ENCODE measurements around the gene TBL1X.
"Not testable (repeated sequence)": the region's sequence is repeated elsewhere in the genome, so short reads cannot be mapped to it uniquely, and the experiment has no call there.

TBL1X gene

GRCh38 chrX:9536156-9536555 lies 71.3 kb downstream of the TBL1X start:
- DNase-seq (ENCODE audit: low read depth in 2 of 2): not testable (repeated sequence)

DNA sequence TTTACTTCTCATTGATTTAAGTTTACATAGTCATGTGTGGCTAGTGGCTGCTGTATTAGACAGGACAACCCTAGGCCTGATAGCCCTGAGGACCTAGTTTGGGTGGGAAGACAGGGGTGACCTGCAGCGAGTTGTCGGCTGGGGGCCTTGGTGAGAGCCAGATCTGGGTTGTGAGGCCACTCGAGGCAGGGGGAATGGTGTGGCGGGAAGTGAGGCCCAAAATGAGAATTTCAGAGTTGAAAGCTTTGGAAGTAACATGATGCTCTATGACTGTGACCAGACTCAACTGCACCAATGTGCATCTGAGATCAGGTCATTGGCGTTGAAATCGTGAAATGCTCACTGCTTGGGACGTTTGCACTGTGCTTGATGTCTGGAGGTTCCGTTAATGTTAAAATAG lies 72.9 kb downstream of the TBL1X start:
- no peak for DNase-seq (ENCODE audit: low read depth in 2 of 2)

GRCh38 chrX:9538544-9539045 lies 73.7 kb downstream of the TBL1X start:
- no peak for DNase-seq (ENCODE audit: low read depth in 2 of 2)

- DNase-seq (ENCODE audit: low read depth in 2 of 2): no peak
Measured at GRCh38 chrX:9539605-9540387, 74.9 kb downstream of the TBL1X start.

GRCh38 chrX:9542106-9542760 lies 77.4 kb downstream of the TBL1X start:
- DNase-seq (ENCODE audit: low read depth in 2 of 2): no peak

DNA sequence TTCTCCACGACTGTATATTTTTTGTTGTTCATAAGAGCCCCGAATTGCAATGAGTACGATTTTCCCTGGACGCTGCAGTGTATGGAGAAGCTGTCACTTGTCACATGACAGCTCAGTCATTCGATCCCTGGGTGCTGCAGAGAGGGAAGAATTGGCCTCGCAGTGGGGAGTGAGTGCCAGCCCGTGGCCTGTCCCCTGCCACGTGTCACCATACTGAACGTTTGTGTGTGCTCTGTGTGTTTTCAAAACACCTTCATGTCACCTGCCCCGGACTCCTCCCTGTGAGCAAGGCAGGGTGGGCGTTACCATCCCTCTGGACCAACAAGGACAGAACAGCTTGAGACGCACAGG lies 77.9 kb downstream of the TBL1X start:
- DNase-seq (ENCODE audit: low read depth in 2 of 2): no peak

- no peak for DNase-seq (ENCODE audit: low read depth in 2 of 2)
Measured at GRCh38 chrX:9555354-9555753, 90.5 kb downstream of the TBL1X start.

DNA sequence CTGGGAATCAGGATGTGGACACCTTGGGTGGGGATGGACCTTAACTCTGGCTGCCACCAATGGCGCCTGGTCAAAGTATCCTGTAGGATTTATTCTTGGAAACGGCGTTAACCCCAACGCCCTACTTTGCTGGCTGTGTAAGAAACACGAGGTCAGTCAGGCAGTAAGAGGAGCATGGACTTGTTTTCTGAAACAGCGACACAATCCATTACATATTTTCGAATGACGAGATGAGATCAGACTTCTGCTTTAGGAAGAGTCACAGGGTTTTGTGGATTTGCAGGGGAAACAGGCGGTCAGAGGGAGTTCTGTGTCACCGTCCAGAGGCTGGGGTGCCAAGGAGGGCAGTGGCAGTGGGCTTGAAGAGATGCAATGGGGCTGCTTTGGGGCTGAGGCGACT lies 92.2 kb downstream of the TBL1X start:
- no peak for DNase-seq (ENCODE audit: low read depth in 2 of 2)

- no peak for DNase-seq (ENCODE audit: low read depth in 2 of 2)
Measured at GRCh38 chrX:9557521-9557920, 92.7 kb downstream of the TBL1X start.

GRCh38 chrX:9558615-9559014 lies 93.8 kb downstream of the TBL1X start:
- DNase-seq (ENCODE audit: low read depth in 2 of 2): no peak

DNA sequence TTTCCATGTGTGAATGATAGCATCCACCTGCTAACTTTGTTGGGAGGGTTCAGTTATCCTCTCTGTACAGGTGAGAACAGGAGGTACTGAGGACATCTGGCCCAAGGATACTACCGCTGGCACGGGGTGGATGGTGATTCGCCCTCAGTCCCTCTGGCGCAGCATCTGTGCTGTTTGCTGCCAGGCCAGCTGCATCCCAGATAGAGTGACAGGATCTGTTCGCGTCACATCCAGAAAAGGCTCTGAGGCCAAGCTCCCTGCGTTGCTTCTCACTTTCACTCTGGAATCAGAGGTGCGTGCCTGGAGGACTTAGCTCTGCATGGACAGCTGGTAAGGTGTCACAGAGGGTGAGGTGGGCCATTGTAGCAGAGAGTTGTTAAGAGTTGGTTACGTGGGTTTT lies 95.4 kb downstream of the TBL1X start:
- no peak for DNase-seq (ENCODE audit: low read depth in 2 of 2)

DNA sequence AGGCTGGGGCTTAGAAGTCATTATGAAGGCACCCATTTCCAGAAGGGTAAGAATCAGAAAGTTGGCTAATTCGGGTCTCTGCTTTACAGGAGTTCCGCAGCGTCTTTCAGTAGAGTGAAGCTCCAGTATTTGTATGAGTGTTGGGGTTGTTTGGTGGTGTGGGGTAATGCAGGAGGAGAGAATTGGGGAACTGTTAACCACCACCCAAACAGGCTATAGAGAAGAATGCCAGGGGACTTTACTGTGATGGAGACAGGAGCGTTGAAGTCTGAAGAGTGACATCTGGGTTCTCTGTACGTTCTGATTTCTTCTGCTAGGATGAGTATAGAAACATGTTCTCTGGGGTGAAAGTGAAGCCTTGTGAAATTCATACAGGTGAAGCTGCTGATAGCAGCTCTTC lies 96.3 kb downstream of the TBL1X start:
- no peak for DNase-seq (ENCODE audit: low read depth in 2 of 2)

- DNase-seq (ENCODE audit: low read depth in 2 of 2): no peak
Measured at GRCh38 chrX:9562851-9563250, 98.0 kb downstream of the TBL1X start.

- no peak for DNase-seq (ENCODE audit: low read depth in 2 of 2)
Measured at GRCh38 chrX:9566150-9566621, 101.3 kb downstream of the TBL1X start.

- no peak for DNase-seq (ENCODE audit: low read depth in 2 of 2)
Measured at GRCh38 chrX:9569876-9570301, 105.0 kb downstream of the TBL1X start.

- DNase-seq (ENCODE audit: low read depth in 2 of 2): no peak
Measured at GRCh38 chrX:9573282-9574106, 108.6 kb downstream of the TBL1X start.

DNA sequence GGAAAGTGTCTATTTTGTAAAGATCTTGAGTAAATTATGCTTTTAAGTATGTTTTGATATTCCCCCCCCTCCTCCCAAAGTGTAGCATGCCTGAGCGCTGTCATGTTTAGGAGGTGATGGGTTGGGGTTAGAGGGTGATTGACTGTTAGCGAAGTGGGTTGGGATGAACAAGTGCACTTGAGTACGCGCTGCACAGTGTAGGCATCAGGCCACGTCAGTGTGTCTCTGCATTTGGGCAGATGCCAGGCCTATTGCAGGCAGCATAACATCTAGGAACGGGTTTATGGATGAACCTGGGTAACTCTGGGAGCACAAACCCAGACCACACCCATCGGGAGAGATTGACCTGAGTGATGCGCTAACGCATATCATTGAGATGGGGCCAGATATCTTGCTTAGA lies 111.2 kb downstream of the TBL1X start:
- no peak for DNase-seq (ENCODE audit: low read depth in 2 of 2)

- no peak for DNase-seq (ENCODE audit: low read depth in 2 of 2)
Measured at GRCh38 chrX:9577555-9577954, 112.7 kb downstream of the TBL1X start.

DNA sequence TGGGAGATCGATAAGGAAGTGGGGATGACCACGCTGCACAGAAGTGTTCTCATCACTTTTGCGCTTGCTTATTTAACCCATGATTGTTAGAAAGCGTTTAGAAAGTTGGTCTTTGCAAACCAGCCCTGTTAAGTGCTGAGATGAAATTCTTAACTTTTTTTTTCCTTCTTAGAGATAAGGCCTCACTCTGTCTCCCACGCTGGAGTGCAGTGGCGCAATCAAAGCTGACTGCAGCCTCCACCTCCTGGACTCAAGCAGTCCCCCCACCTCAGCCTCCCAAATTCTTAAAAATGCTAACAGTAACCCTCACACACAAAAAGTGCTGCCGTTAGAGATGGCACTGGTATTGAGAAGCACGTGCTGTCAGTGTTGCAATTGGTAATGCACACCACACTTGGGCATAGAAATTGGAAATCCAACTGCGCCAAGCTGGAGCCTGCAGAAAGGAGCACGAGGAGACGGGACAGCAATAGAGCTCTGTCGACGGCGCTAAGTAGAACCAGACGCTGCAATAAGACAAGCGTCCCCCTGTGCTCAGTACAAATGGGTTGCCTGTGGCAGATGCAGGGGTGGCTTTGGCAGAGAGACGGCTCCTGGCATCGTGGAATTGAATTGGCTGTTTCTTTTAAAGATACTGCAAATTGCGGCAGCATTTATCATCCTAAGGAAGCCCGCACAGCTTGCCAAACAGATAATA lies 113.4 kb downstream of the TBL1X start:
- no peak for DNase-seq (ENCODE audit: low read depth in 2 of 2)

- DNase-seq (ENCODE audit: low read depth in 2 of 2): no peak
Measured at GRCh38 chrX:9581771-9582385, 117.0 kb downstream of the TBL1X start.

- DNase-seq (ENCODE audit: low read depth in 2 of 2): no peak
Measured at GRCh38 chrX:9582956-9583355, 118.1 kb downstream of the TBL1X start.

All from activated CD4-positive, alpha-beta T cell treated with anti-CD3 and anti-CD28 coated beads for 24 hours (primary cell).